H9 (cell line): ENCODE data around the gene ARHGEF1. TPM values are rescaled to one million over a fixed set of nuclear protein-coding genes. Genes with fewer than 3 reads are reported as not detected.

ENCODE experiments used
- DNase-seq: peaks from one replicate; pipeline ENCODE4 v3.0.0-alpha.2; 2017
- H2AFZ ChIP-seq: one replicate; pipeline ENCODE4 v1.6.1; 2013; ENCODE audit warnings: mild to moderate bottlenecking, low read length, control low read depth, moderate library complexity
- H2AK5ac ChIP-seq: 2 replicates; pipeline ENCODE4 v1.6.1; 2013; ENCODE audit warnings: low read length, control low read depth, mixed read lengths; ENCODE audit not compliant: insufficient read length
- H2BK120ac ChIP-seq: one replicate; pipeline ENCODE4 v1.6.1; 2013; ENCODE audit warnings: low read depth, mild to moderate bottlenecking, low read length, control low read depth, inconsistent platforms; ENCODE audit not compliant: poor library complexity, severe bottlenecking
- H2BK12ac ChIP-seq: 2 replicates; pipeline ENCODE4 v1.6.1; 2013; ENCODE audit warnings: low read length, control low read depth, mixed read lengths, low read depth; ENCODE audit not compliant: insufficient read length
- H2BK15ac ChIP-seq: 2 replicates; pipeline ENCODE4 v1.6.1; 2013; ENCODE audit warnings: low read depth, low read length, control low read depth
- H2BK20ac ChIP-seq: one replicate; pipeline ENCODE4 v1.6.1; 2013; ENCODE audit warnings: low read depth, mild to moderate bottlenecking, low read length, control low read depth, inconsistent platforms; ENCODE audit not compliant: poor library complexity, severe bottlenecking
- H2BK5ac ChIP-seq: 2 replicates; pipeline ENCODE4 v1.6.1; 2013; ENCODE audit warnings: low read length, control low read depth, mixed read lengths; ENCODE audit not compliant: insufficient read length
- H3K14ac ChIP-seq: 2 replicates; pipeline ENCODE4 v1.6.1; 2013; ENCODE audit warnings: low read length, control low read depth; ENCODE audit not compliant: insufficient read depth
- H3K18ac ChIP-seq: 2 replicates; pipeline ENCODE4 v1.6.1; 2013; ENCODE audit warnings: low read depth, mild to moderate bottlenecking, mixed read lengths, low read length, control low read depth; ENCODE audit not compliant: insufficient read length
- H3K23ac ChIP-seq: 2 replicates; pipeline ENCODE4 v1.6.1; 2013; ENCODE audit warnings: low read length, control low read depth, mixed read lengths, low read depth; ENCODE audit not compliant: insufficient read length
- H3K23me2 ChIP-seq: 2 replicates; pipeline ENCODE4 v1.6.1; 2013; ENCODE audit warnings: low read depth, mild to moderate bottlenecking, mixed read lengths, low read length, control low read depth; ENCODE audit not compliant: insufficient read length, poor library complexity, severe bottlenecking
- H3K27ac ChIP-seq: 2 replicates; pipeline ENCODE4 v1.5.1; 2013; ENCODE audit warnings: low read length, control low read depth, mixed read lengths, low read depth; ENCODE audit not compliant: insufficient read length
- H3K27me3 ChIP-seq: 2 replicates; pipeline ENCODE4 v1.6.1; 2013; ENCODE audit warnings: low read length, control low read depth, inconsistent platforms; ENCODE audit not compliant: insufficient read depth
- H3K4ac ChIP-seq: 2 replicates; pipeline ENCODE4 v1.6.1; 2013; ENCODE audit warnings: low read depth, mild to moderate bottlenecking, control low read depth, inconsistent platforms, low read length, moderate library complexity
- H3K4me1 ChIP-seq: 2 replicates; pipeline ENCODE4 v1.6.1; 2013; ENCODE audit warnings: low read length, control low read depth, inconsistent platforms; ENCODE audit not compliant: insufficient read depth
- H3K4me2 ChIP-seq: 2 replicates; pipeline ENCODE4 v1.6.1; 2013; ENCODE audit warnings: low read length, control low read depth, mixed read lengths; ENCODE audit not compliant: insufficient read length, insufficient read depth
- H3K56ac ChIP-seq: 2 replicates; pipeline ENCODE4 v1.6.1; 2013; ENCODE audit warnings: low read depth, mild to moderate bottlenecking, mixed read lengths, low read length, control low read depth; ENCODE audit not compliant: insufficient read length
- H3K79me1 ChIP-seq: 2 replicates; pipeline ENCODE4 v1.6.1; 2013; ENCODE audit warnings: low read depth, mild to moderate bottlenecking, moderate library complexity, low read length, control low read depth, inconsistent platforms; ENCODE audit not compliant: insufficient read depth, poor library complexity, severe bottlenecking
- H3K79me2 ChIP-seq: 2 replicates; pipeline ENCODE4 v1.6.1; 2013; ENCODE audit warnings: low read length, control low read depth, inconsistent platforms; ENCODE audit not compliant: insufficient read depth
- H3K9ac ChIP-seq: 2 replicates; pipeline ENCODE4 v1.6.1; 2013; ENCODE audit warnings: low read length, control low read depth, mixed read lengths; ENCODE audit not compliant: insufficient read length; ENCODE audit errors: extremely low read depth
- H3K9me3 ChIP-seq: one replicate; pipeline ENCODE4 v1.6.1; 2013; ENCODE audit warnings: low read depth, low read length, inconsistent platforms; ENCODE audit not compliant: control insufficient read depth
- H3T11ph ChIP-seq: one replicate; pipeline ENCODE4 v1.6.1; 2013; ENCODE audit warnings: mild to moderate bottlenecking, low read length, control low read depth, inconsistent platforms
- H4K20me1 ChIP-seq: one replicate; pipeline ENCODE4 v1.6.1; 2013; ENCODE audit not compliant: control insufficient read depth, insufficient read length, insufficient read depth
- H4K5ac ChIP-seq: 2 replicates; pipeline ENCODE4 v1.6.1; 2013; ENCODE audit warnings: low read depth, mild to moderate bottlenecking, mixed read lengths, low read length, control low read depth; ENCODE audit not compliant: insufficient read length
- H4K8ac ChIP-seq: replicated peaks from 2 replicates; pipeline ENCODE4 v1.6.1; 2013; ENCODE audit warnings: low read length, control low read depth, mixed read lengths, low read depth; ENCODE audit not compliant: insufficient read length
- H4K91ac ChIP-seq: 2 replicates; pipeline ENCODE4 v1.6.1; 2013; ENCODE audit warnings: low read depth, mild to moderate bottlenecking, moderate library complexity, mixed read lengths, low read length, control low read depth; ENCODE audit not compliant: insufficient read length
- H3K27ac Mint-ChIP-seq, 3 experiments: 2 replicates in 2 of 3; 3 replicates in 1 of 3; pipeline ENCODE4 v1.8.0; 2020 to 2021; ENCODE audit warnings: mixed read lengths in 3 of 3, mild to moderate bottlenecking in 1 of 3, moderate library complexity in 1 of 3
- H3K27me3 Mint-ChIP-seq: 2 replicates; pipeline ENCODE4 v1.8.0; 2021; ENCODE audit warnings: low read depth, mild to moderate bottlenecking, moderate library complexity, mixed read lengths
- H3K36me3 Mint-ChIP-seq, 3 experiments: 2 replicates in 2 of 3; 3 replicates in 1 of 3; pipeline ENCODE4 v1.8.0; 2020 to 2021; ENCODE audit warnings: low read depth in 3 of 3, mixed read lengths in 3 of 3; ENCODE audit not compliant: insufficient read depth in 1 of 3
- H3K4me1 Mint-ChIP-seq, 2 experiments: 2 replicates each; pipeline ENCODE4 v1.8.0; 2020; ENCODE audit warnings: mixed read lengths in 2 of 2
- H3K4me3 Mint-ChIP-seq, 2 experiments: 2 replicates in 1 of 2; 3 replicates in 1 of 2; pipeline ENCODE4 v1.8.0; 2020 to 2021; ENCODE audit warnings: mild to moderate bottlenecking in 2 of 2, mixed read lengths in 2 of 2, moderate library complexity in 1 of 2
- H3K9me3 Mint-ChIP-seq, 2 experiments: 2 replicates in 1 of 2; 3 replicates in 1 of 2; pipeline ENCODE4 v1.8.0; 2020; ENCODE audit warnings: mild to moderate bottlenecking in 2 of 2, mixed read lengths in 2 of 2, moderate library complexity in 1 of 2
- WGBS: extraction: QIAGEN DNeasy Blood & Tissue Kit; methylation state at CpG from one replicate; pipeline ENCODE4 v1.1.7; 2013; ENCODE audit warnings: missing lambda C conversion rate, low lambda C conversion rate, mixed read lengths; ENCODE audit not compliant: insufficient read length; ENCODE audit errors: extremely low coverage; 5-methylcytosine and 5-hydroxymethylcytosine counted together
- total RNA-seq: library from RNA; stranded (reverse); gene quantifications from 2 replicates; pipeline ENCODE4 v1.2.1, GENCODE V29; 2021
- TF ChIP-seq, protein P1 (sequence below): fragments of 200-600 bp; sonication (generic); conservative IDR thresholded peaks from 3 replicates; pipeline ENCODE4 v1.8.0; 2021; ENCODE audit warnings: antibody characterized with exemption, mild to moderate bottlenecking

The ARHGEF1 gene
- total RNA-seq, 1 experiment from 2014 or later, result 50.3 TPM

DNA sequence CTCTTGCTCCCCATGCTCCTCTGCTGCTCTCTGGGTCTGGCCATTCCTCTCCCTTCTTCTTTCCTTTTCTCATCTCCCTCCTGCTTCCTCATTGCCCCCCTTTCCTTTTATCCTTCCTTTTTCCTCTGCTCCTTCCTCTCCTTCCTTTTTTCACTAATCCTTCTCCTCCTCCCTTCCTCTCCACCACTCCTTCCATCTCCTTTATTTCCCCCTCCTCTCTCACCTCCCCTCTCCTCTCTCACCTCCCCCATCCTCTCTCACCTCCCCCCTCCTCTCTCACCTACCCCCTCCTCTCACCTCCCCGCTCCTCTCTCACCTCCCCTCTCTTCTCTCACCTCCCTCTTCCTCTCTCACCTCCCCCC lies 13.6 kb downstream of the ARHGEF1 start:
- peaks cover 11 to 38% (median 37%) of the 10 kb centered on the region in 3 experiments; a peak in 6 of 7 replicates for H3K36me3 Mint-ChIP-seq
- no peak overlapping the region for H3K27ac Mint-ChIP-seq

More for the DNA sequence above, 13.6 kb downstream of the ARHGEF1 start:
- Mint-ChIP-seq H3K27me3 (no peaks in the 10 kb centered on the region; the same call in 1 of the 2 replicates), H3K4me1 (peaks cover 0 to 32% of the 10 kb centered on the region in 2 experiments; a peak in 2 of 4 replicates), H3K4me3 (no peak overlapping the region), H3K9me3 (no peaks in the 10 kb centered on the region)
- Histone ChIP-seq H3T11ph (no peak overlapping the region), H3K56ac (no peak overlapping the region), H3K23me2 (no peaks in the 10 kb centered on the region), H2BK12ac (no peak overlapping the region), H2AFZ (no peak overlapping the region), H3K9ac (no peak overlapping the region), H3K14ac (no peak overlapping the region), H3K4me1 (no peaks in the 10 kb centered on the region; the same call in 1 of the 2 replicates), H3K9me3 (no peaks in the 10 kb centered on the region), H4K91ac (no peak overlapping the region), H4K5ac (no peak overlapping the region), H3K18ac (no peak overlapping the region), H3K79me1 (no peaks in the 10 kb centered on the region), H3K27me3 (no peaks in the 10 kb centered on the region), H4K8ac (no peak overlapping the region), H3K79me2 (no peaks in the 10 kb centered on the region), H3K4ac (no peak overlapping the region), H3K27ac (no peak overlapping the region), H2BK15ac (no peak overlapping the region), H2AK5ac (no peak overlapping the region), H2BK20ac (no peak overlapping the region), H2BK120ac (no peak overlapping the region), H3K23ac (no peak overlapping the region), H2BK5ac (no peak overlapping the region), H4K20me1 (no peaks in the 10 kb centered on the region), H3K4me2 (no peak overlapping the region)
- no peak for DNase-seq
- no CpG with 5 or more reads among the region's 1 CpG for WGBS
- TF ChIP-seq, protein P1, sequence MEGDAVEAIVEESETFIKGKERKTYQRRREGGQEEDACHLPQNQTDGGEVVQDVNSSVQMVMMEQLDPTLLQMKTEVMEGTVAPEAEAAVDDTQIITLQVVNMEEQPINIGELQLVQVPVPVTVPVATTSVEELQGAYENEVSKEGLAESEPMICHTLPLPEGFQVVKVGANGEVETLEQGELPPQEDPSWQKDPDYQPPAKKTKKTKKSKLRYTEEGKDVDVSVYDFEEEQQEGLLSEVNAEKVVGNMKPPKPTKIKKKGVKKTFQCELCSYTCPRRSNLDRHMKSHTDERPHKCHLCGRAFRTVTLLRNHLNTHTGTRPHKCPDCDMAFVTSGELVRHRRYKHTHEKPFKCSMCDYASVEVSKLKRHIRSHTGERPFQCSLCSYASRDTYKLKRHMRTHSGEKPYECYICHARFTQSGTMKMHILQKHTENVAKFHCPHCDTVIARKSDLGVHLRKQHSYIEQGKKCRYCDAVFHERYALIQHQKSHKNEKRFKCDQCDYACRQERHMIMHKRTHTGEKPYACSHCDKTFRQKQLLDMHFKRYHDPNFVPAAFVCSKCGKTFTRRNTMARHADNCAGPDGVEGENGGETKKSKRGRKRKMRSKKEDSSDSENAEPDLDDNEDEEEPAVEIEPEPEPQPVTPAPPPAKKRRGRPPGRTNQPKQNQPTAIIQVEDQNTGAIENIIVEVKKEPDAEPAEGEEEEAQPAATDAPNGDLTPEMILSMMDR, result no peak
